Measurements from ENCODE around the gene HOXA2. TPM values are rescaled to one million over a fixed set of nuclear protein-coding genes. Genes with fewer than 3 reads are reported as not detected.
A peak's percentile ranks its signal among the peaks of the same experiment; 100 is the strongest.

HOXA2 gene
- total and polyA plus RNA-seq, 2 of the 8 experiments (the other 6 are each of a cell fraction or from before 2014, with no cell fraction given) = not detected

DNA sequence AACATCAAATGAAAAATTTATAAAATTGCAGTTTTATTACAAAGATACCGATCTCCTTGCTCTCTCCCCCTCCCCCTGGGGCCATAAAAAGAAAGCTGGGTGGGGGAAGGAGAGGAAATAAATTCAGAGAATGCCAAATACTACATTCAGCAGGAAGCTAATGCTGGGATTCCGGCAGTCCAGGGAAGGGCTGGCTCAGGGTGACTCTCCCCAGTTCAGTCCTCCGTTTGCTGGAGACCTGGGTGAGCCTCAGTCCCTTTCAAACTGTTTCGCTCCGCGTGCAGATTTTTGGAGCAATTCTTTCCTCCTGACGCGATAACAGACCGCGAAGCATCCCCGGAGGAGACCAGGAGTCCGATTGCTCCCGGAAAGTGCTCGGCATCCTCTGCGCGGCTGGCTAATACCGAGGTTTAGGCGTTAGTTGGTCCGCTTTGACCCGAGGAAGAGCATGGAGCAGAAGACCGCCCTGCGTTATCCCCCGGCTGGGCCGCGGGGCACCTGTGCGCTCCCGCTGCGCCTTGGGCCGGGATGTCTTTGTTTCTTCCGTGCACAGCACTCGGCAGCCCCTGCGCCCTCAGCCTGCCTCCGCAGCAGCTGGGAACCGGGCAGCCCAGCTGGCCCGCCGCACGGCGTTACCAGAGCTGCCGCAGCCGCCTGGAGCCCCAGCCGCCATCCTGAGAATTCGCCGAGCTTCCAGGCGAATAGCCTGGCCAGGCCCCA, 3.9 kb upstream of the HOXA2 start (continued):
- TF ChIP-seq GABPA (IDR thresholded peaks at IDR 0.05; ENCODE audit: borderline replicate concordance, insufficient read depth, low read length) (0 out of 2 replicates have a peak, but pooled peaks have one; percentile 8), ASH2L (IDR thresholded peaks at IDR 0.05; ENCODE audit: low read length) (peak; percentile 16), CBX8 (IDR thresholded peaks at IDR 0.05; ENCODE audit: borderline replicate concordance, low read depth, low read length) (peak; percentile 86; the same call in 1 of the 2 replicates)
- TF ChIP-seq, protein P1, sequence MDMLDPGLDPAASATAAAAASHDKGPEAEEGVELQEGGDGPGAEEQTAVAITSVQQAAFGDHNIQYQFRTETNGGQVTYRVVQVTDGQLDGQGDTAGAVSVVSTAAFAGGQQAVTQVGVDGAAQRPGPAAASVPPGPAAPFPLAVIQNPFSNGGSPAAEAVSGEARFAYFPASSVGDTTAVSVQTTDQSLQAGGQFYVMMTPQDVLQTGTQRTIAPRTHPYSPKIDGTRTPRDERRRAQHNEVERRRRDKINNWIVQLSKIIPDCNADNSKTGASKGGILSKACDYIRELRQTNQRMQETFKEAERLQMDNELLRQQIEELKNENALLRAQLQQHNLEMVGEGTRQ (IDR thresholded peaks at IDR 0.05; ENCODE audit: low read length) = no peak
